GM23338 (cell line): ENCODE data around the gene ABCG8. TPM values are rescaled to one million over a fixed set of nuclear protein-coding genes. Genes with fewer than 3 reads are reported as not detected.

ENCODE experiments used
- ATAC-seq: fragments of 200-7000 bp; cut with Tn5 transposase; 3 replicates; pipeline ENCODE4 v1.9.1; 2020
- DNase-seq: peaks from one replicate; pipeline ENCODE4 v3.0.0-alpha.2; 2015; ENCODE audit warnings: low spot score
- H2AFZ ChIP-seq: fragments of 200-600 bp; sonication (generic); 2 replicates; pipeline ENCODE4 v1.8.0; 2016; ENCODE audit warnings: antibody characterized with exemption, mild to moderate bottlenecking, moderate library complexity
- H3F3A ChIP-seq: fragments of 200-600 bp; sonication (generic); replicated peaks from 2 replicates; pipeline ENCODE4 v1.8.0; 2017; ENCODE audit warnings: antibody characterized with exemption, mixed run types, low read depth
- H3K27ac ChIP-seq: fragments of 200-600 bp; sonication (generic); 2 replicates; pipeline ENCODE4 v1.6.1; 2016; ENCODE audit warnings: low read depth
- H3K27me3 ChIP-seq: fragments of 200-600 bp; sonication (generic); 2 replicates; pipeline ENCODE4 v1.8.0; 2016; ENCODE audit warnings: mild to moderate bottlenecking, mixed run types, moderate library complexity; ENCODE audit not compliant: insufficient read depth
- H3K36me3 ChIP-seq: fragments of 200-600 bp; sonication (generic); 2 replicates; pipeline ENCODE4 v1.8.0; 2016; ENCODE audit warnings: mild to moderate bottlenecking; ENCODE audit not compliant: insufficient read depth
- H3K4me1 ChIP-seq: fragments of 200-600 bp; sonication (generic); 2 replicates; pipeline ENCODE4 v1.8.0; 2016; ENCODE audit warnings: mild to moderate bottlenecking, moderate library complexity; ENCODE audit not compliant: insufficient read depth
- H3K4me2 ChIP-seq: fragments of 200-600 bp; sonication (generic); 2 replicates; pipeline ENCODE4 v1.7.1; 2017; ENCODE audit warnings: mixed run types
- H3K4me3 ChIP-seq: fragments of 200-600 bp; sonication (generic); 2 replicates; pipeline ENCODE4 v1.6.1; 2016; ENCODE audit warnings: mixed run types
- H3K79me2 ChIP-seq: fragments of 200-600 bp; sonication (generic); replicated peaks from 2 replicates; pipeline ENCODE4 v1.8.0; 2017; ENCODE audit warnings: mild to moderate bottlenecking; ENCODE audit not compliant: insufficient read depth
- H3K9me2 ChIP-seq: fragments of 200-600 bp; sonication (generic); 2 replicates; pipeline ENCODE4 v1.8.0; 2017; ENCODE audit not compliant: insufficient read depth
- H4K20me1 ChIP-seq: fragments of 200-600 bp; sonication (generic); replicated peaks from 2 replicates; pipeline ENCODE4 v1.8.0; 2017; ENCODE audit warnings: mild to moderate bottlenecking; ENCODE audit not compliant: insufficient read depth
- H3K27ac Mint-ChIP-seq: 2 replicates; pipeline ENCODE4 v1.8.0; 2020; ENCODE audit warnings: inconsistent platforms, mild to moderate bottlenecking, moderate library complexity, mixed read lengths
- H3K27me3 Mint-ChIP-seq: 3 replicates; pipeline ENCODE4 v1.8.0; 2022; ENCODE audit warnings: low read depth, mild to moderate bottlenecking, moderate library complexity, mixed read lengths, inconsistent platforms; ENCODE audit not compliant: insufficient read depth, poor library complexity
- H3K36me3 Mint-ChIP-seq: 3 replicates; pipeline ENCODE4 v1.8.0; 2021; ENCODE audit warnings: low read depth, mild to moderate bottlenecking, inconsistent platforms, moderate library complexity, mixed read lengths
- H3K4me1 Mint-ChIP-seq: 3 replicates; pipeline ENCODE4 v1.8.0; 2020; ENCODE audit warnings: mild to moderate bottlenecking, inconsistent platforms, mixed read lengths
- H3K4me3 Mint-ChIP-seq: 3 replicates; pipeline ENCODE4 v1.8.0; 2021; ENCODE audit warnings: moderate library complexity, mild to moderate bottlenecking, inconsistent platforms, mixed read lengths
- H3K9me3 Mint-ChIP-seq: 3 replicates; pipeline ENCODE4 v1.8.0; 2020; ENCODE audit warnings: moderate library complexity, mild to moderate bottlenecking, inconsistent platforms, mixed read lengths
- CREB1 ChIP-seq: fragments of 250-450 bp; sonication (Bioruptor Pico); IDR thresholded peaks from 2 replicates; pipeline ENCODE4 v1.5.0; 2020; ENCODE audit warnings: low read depth, mild to moderate bottlenecking, moderate library complexity
- CTCF ChIP-seq, 2 experiments: fragments of 200-600 bp in 1 of 2; sonication (generic) in 1 of 2; conservative IDR thresholded peaks; 2 replicates each; pipeline versions ENCODE4 v1.5.1 to v1.6.1; 2016 to 2017; ENCODE audit warnings: antibody characterized with exemption in 2 of 2, low read depth in 2 of 2, mild to moderate bottlenecking in 2 of 2, moderate library complexity in 1 of 2
- ETS1 ChIP-seq: IDR thresholded peaks from 2 replicates; pipeline ENCODE4 v1.6.1; 2016; ENCODE audit warnings: antibody characterized with exemption
- EZH2 ChIP-seq: fragments of 200-600 bp; sonication (generic); IDR thresholded peaks from one replicate; pipeline ENCODE4 v1.8.0; 2017; ENCODE audit warnings: antibody characterized with exemption, mild to moderate bottlenecking, low read depth; ENCODE audit not compliant: unreplicated experiment
- EZH2phosphoT487 ChIP-seq: fragments of 200-600 bp; sonication (generic); IDR thresholded peaks from one replicate; pipeline ENCODE4 v1.8.1; 2018; ENCODE audit warnings: antibody characterized with exemption; ENCODE audit not compliant: unreplicated experiment
- JUNB ChIP-seq: IDR thresholded peaks from one replicate; pipeline ENCODE4 v1.6.1; 2016; ENCODE audit warnings: antibody characterized with exemption; ENCODE audit not compliant: unreplicated experiment
- NANOG ChIP-seq: IDR thresholded peaks from 2 replicates; pipeline ENCODE4 v1.6.1; 2016; ENCODE audit warnings: antibody characterized with exemption, borderline replicate concordance
- POLR2AphosphoS5 ChIP-seq: IDR thresholded peaks from 2 replicates; pipeline ENCODE4 v1.6.1; 2016; ENCODE audit warnings: antibody characterized with exemption, low read depth
- REST ChIP-seq: IDR thresholded peaks from one replicate; pipeline ENCODE4 v1.6.1; 2018; ENCODE audit warnings: antibody characterized with exemption; ENCODE audit not compliant: unreplicated experiment
- STAT1 ChIP-seq: IDR thresholded peaks from one replicate; pipeline ENCODE4 v1.6.1; 2016; ENCODE audit warnings: antibody characterized with exemption; ENCODE audit not compliant: unreplicated experiment
- ZNF114 ChIP-seq: fragments of 250-450 bp; sonication (Bioruptor Pico); IDR thresholded peaks from 2 replicates; pipeline ENCODE4 v1.5.0; 2020; ENCODE audit warnings: mild to moderate bottlenecking, moderate library complexity
- ZNF331 ChIP-seq: fragments of 250-450 bp; sonication (Bioruptor Pico); IDR thresholded peaks from 2 replicates; pipeline ENCODE4 v1.5.0; 2020; ENCODE audit warnings: low read depth, mild to moderate bottlenecking, moderate library complexity
- ZNF462 ChIP-seq: fragments of 250-450 bp; sonication (Bioruptor Pico); IDR thresholded peaks from 2 replicates; pipeline ENCODE4 v1.5.0; 2020; ENCODE audit warnings: mild to moderate bottlenecking, moderate library complexity
- polyA plus RNA-seq: library from polyadenylated mRNA; unstranded; fragments of >200 nt; fragmentation: Nextera tagmentation; extraction: Ambion mirVana; gene quantifications from 2 replicates; pipeline ENCODE4 v1.2.1, GENCODE V29; 2016
- total RNA-seq: library from RNA; depleted of rRNA; stranded (reverse); fragments of >200 nt; shearing (Covaris generic); gene quantifications from 2 replicates; pipeline ENCODE4 v1.2.3, GENCODE V29; 2014

Gene ABCG8
- total and polyA plus RNA-seq, 2 experiments from 2014 or later = 0.19 to 0.35 TPM

GRCh38 chr2:43796206-43796605, 42.6 kb upstream of the ABCG8 start:
- no peaks in the 10 kb centered on the region for H3K27me3 ChIP-seq
- Mint-ChIP-seq H3K9me3 (no peaks in the 10 kb centered on the region), H3K36me3 (no peaks in the 10 kb centered on the region)

More at GRCh38 chr2:43796206-43796605, 42.6 kb upstream of the ABCG8 start:
- Histone ChIP-seq H4K20me1 (no peaks in the 10 kb centered on the region), H3K36me3 (no peaks in the 10 kb centered on the region), H3K27ac (no peak overlapping the region), H3K9me2 (no peaks in the 10 kb centered on the region), H3F3A (no peaks in the 10 kb centered on the region), H2AFZ (no peak overlapping the region), H3K4me2 (no peak overlapping the region), H3K4me3 (no peak overlapping the region), H3K4me1 (no peaks in the 10 kb centered on the region), H3K79me2 (no peaks in the 10 kb centered on the region)
- Mint-ChIP-seq H3K27me3 (no peaks in the 10 kb centered on the region), H3K27ac (no peak overlapping the region), H3K4me3 (no peak overlapping the region), H3K4me1 (no peaks in the 10 kb centered on the region)
- TF ChIP-seq CTCF (conservative IDR thresholded peaks at IDR 0.05; ENCODE audit: low read depth in 2 of 2) (no peak), POLR2AphosphoS5 (no peak), ETS1 (no peak), EZH2phosphoT487 (no peak), JUNB (no peak), ZNF462 (CRISPR knock-in tag) (no peak), CREB1 (CRISPR knock-in tag) (no peak), ZNF331 (CRISPR knock-in tag) (no peak), STAT1 (no peak), NANOG (no peak), EZH2 (no peak), REST (no peak), ZNF114 (CRISPR knock-in tag) (no peak)
- no peak for ATAC-seq
- DNase-seq = no peak
